Transverse colon (tissue), 4 donors: ENCODE results near the gene TMEM220.

ENCODE experiments used
- EP300 ChIP-seq: sonication (generic); formaldehyde crosslinking; IDR thresholded peaks from one replicate; pipeline ENCODE4 v1.6.1; 2017; ENCODE audit warnings: antibody characterized with exemption, low read depth
- POLR2A ChIP-seq: fragments of 450-650 bp; IDR thresholded peaks from one replicate; pipeline ENCODE4 v1.6.1; 2016; ENCODE audit warnings: antibody characterized with exemption, mild to moderate bottlenecking, moderate library complexity
- POLR2AphosphoS5 ChIP-seq, 3 donors: sonication (generic); formaldehyde crosslinking; IDR thresholded peaks; one replicate each; pipeline ENCODE4 v1.6.1; 2016; ENCODE audit warnings: antibody characterized with exemption in 3 of 3
- TF ChIP-seq, protein P1 (sequence below), 5 experiments: fragments of 200-600 bp in 3 of 5; fragments of 450-650 bp in 2 of 5; sonication (generic) in 3 of 5; IDR thresholded peaks; 1 replicate in 2 of 5; 2 replicates in 3 of 5; pipeline ENCODE4 v1.5.1; 2016 to 2017; ENCODE audit warnings: antibody characterized with exemption in 5 of 5, inconsistent platforms in 3 of 5, mild to moderate bottlenecking in 2 of 5, moderate library complexity in 1 of 5

DNA sequence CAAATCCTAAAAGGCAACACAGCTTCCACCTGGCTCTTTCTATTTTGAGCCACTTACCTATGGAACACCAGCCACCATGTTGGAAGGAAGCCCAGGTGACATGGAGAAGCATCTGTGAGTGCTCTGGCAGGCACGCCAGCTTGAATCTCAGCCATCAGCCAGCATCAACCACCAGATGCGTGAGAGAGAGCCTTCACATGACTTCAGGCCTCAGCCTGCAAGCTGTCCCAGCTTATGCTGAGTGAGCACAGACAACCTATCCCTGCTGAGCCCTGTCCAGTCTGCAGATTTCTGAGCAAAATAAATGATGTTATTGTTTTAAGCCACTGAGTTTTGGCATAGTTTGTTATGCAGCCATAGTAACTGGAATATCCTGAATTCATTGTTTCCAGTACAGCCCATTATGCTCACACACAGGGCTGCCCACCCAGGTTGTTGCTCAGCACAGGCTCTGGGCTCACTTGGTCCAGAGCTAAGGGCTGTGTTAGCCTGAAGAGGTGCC is 39.0 kb upstream of the TMEM220 start:
- no peak for TF ChIP-seq POLR2A
- TF ChIP-seq EP300: no peak
- TF ChIP-seq, protein P1, sequence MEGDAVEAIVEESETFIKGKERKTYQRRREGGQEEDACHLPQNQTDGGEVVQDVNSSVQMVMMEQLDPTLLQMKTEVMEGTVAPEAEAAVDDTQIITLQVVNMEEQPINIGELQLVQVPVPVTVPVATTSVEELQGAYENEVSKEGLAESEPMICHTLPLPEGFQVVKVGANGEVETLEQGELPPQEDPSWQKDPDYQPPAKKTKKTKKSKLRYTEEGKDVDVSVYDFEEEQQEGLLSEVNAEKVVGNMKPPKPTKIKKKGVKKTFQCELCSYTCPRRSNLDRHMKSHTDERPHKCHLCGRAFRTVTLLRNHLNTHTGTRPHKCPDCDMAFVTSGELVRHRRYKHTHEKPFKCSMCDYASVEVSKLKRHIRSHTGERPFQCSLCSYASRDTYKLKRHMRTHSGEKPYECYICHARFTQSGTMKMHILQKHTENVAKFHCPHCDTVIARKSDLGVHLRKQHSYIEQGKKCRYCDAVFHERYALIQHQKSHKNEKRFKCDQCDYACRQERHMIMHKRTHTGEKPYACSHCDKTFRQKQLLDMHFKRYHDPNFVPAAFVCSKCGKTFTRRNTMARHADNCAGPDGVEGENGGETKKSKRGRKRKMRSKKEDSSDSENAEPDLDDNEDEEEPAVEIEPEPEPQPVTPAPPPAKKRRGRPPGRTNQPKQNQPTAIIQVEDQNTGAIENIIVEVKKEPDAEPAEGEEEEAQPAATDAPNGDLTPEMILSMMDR (IDR thresholded peaks at IDR 0.05): no peak
- no peak for TF ChIP-seq POLR2AphosphoS5 (IDR thresholded peaks at IDR 0.05)
